ENCODE results near the gene CINP.
A peak's percentile ranks its signal among the peaks of the same experiment; 100 is the strongest.
"Not testable (repeated sequence)": the region's sequence is repeated elsewhere in the genome, so short reads cannot be mapped to it uniquely, and the experiment has no call there.

CINP gene

DNA sequence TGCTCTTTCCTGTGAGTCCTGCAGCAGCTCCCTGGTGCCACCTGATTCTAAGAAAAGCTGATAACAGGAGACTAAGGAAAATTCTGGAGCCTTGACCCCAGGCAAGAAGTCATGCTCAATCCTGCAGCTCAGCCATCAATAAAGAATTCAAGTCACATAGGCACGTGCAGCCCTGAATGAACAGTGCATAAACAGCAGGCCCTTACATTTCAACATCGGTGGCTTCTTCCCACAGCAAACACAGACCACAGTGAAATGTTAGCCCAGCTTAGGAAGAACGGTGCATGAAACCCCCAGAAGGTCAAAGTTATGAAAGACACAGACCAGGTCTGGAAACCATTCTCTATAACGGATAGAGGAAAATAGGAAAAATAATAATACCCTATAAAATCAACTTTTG lies 10.5 kb downstream of the CINP start:
- no peak for ATAC-seq

DNA sequence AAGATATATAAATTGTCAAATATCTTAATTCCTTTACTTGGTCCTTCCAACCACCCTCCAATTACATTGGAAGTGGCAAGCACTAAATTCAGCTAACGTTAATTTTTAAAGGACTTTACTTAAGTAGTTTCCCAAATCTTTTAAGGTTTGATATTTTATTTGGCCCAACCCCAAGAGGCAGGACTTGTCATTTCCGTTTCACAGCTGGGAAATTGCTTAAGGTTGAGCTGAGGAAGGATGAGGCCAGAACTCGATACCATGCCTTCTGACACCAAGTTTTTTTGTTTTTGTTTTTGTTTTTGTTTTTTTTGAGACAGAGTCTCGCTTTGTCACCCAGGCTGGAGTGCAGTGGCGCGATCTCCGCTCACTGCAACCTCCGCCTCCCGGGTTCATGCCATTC lies 11.1 kb downstream of the CINP start:
- not testable (repeated sequence) for ATAC-seq

DNA sequence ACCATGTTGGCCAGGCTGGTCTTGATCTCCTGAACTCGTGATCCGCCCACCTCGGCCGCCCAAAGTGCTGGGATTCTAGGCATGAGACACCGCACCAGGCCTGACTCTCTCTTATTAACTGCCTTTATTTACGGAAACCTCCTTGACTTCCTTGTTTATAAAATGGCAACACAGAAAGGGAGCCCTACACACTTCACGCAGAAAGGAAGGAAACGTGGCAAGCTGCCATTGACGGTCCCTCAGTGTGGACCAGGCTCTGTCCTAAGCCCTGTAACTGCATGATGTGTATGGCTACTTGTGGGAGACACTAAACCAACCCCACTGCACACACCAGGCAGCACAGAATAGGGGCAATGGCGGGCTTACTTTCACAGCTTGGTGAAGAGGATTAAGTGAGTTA lies 11.7 kb downstream of the CINP start:
- no peak for ATAC-seq

DNA sequence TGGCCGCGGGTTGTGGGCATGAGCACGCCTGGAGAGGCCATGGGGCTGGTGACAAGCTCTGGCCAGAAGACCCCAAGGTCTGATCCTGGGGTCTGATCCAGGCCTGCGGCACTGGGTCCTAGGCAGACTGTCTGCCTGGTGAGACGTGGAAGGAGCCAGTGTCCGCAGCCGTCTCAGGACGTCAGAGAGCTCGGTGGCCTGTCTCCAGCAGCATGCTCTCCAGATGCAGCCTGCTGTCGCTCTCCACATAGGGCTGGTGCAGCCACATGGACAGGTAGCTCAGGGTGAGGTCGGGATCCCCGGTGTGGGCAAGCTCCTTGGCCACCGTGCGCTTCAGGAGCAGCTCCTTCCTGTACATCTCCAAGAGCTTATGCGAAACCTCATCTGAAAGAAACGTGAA lies 14.3 kb downstream of the CINP start:
- ATAC-seq, result no peak

DNA sequence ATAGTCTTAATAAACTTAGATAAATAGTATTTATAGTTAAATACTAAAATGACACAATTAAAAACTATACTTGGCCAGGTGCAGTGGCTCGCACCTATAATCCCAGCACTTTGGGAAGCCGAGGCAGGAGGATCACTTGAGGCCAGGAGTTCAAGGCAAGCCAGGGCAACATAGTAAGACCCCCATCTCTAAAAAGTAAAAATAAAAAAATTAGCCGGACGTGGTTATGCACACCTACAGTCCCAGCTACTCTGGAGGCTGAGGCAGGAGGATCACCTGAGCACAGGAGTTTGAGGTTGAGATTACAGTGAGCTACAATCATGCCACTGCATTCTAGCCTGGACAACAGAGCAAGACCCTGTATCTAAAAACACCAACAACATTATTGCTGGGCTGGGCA lies 16.0 kb downstream of the CINP start:
- ATAC-seq, result no peak

DNA sequence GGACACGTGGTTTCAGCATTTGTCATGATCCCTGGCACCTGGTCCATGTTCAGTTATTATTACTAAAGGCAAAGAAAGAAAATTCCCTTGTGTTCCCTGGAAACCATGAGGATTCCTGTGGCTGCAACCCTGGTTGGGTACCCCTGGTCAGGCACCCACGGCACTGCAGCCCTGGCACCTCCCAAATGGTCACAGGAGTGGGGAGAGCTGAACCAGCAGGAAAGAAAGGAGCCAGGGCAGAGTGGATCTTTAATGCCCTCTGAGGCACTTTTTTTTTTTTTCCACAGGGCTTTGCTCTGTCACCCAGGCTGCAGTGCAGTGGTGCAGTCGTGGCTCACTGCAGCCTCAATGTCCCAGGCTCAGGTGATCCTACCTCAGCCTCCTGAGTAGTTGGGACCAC lies 17.5 kb downstream of the CINP start:
- ATAC-seq, result no peak

DNA sequence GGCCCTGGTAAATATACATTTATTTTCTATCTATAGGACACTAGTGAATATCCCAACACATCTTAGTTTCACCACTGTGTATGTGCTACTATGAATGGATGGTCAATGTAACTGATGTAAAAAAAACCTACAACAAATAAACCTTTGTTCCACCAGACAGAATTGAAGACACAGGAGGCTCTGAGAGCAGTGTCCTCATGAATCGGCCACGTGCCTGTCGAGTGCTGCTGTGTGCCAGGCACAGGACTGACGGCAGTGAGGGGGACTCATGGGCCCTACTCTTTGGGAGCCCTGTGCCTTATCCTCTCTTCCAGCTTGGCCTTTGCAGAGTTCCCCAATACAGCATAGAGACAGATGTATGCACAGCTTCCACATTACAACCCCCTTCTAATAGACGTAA lies 18.2 kb downstream of the CINP start:
- no peak for ATAC-seq

DNA sequence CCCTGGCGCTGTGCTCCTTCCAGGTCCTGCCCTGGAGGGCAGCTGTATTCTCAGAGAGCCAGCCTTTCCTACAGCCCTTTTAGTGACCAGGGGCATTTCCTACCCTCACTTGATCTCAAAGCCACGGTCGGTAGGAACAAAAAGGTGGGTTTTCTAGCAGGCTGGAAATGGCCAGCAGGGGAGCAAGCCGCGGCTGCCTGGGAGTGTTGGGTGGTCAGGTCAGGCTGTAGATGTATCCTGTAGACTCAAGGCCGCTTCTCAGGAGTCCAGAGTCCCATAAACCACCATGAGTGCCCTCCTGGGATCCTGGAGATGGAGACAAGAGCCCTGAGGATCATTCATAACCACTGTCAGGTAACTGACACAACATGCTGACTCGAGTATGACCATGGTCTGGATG lies 18.6 kb downstream of the CINP start:
- ATAC-seq, result no peak

DNA sequence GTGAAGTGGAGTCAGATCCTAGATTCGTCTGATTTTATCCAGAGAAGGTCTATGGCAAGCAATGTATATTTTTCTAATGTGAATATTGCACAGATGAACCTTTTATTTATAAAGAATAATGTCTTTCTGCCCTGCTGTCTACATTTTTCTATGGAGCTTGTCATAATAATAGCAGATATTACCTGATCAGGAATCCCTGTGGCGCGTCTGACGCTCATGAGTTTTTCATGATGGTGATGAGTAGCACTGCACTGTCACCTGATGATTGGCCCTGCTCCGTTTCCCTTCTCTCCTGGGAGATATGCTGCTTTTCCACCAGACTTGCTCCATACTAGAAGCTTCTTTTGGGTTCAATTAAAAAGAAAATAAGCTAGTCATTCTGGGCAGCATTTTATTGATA lies 20.5 kb downstream of the CINP start:
- ATAC-seq, result no peak

DNA sequence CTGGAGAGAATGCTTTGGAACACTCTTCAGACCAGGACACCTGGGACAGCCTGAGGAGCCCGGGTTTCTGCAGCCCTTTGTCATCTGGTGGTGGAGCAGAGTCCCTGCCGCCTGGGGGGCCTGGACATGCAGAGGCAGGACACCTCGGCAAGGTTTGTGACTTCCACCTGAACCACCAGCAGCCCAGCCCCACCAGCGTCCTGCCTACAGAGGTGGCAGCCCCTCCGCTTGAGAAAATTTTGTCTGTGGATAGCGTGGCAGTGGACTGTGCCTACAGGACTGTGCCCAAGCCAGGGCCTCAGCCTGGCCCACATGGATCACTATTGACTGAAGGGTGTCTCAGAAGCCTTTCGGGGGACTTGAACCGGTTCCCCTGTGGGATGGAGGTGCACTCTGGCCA lies 21.1 kb downstream of the CINP start:
- no peak for ATAC-seq

DNA sequence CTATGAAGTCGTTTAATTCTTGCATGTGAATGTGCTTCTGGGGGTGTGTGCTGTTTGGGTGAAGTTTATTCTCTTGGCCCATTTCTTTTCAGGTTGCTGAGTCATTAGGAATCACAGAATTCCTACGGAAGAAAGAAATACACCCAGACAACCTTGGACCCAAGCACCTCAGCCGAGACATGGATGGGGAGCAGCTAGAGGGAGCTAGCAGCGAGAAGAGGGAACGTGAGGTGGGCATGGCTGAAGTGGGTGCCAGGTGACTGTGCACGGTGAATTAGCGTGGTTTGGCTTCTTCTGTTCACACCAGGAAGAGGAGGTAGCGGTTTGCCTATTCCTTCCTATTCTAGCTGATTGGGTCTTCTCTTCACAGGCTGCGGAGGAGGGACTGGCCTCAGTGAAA lies 24.0 kb downstream of the CINP start:
- ATAC-seq, result no peak

DNA sequence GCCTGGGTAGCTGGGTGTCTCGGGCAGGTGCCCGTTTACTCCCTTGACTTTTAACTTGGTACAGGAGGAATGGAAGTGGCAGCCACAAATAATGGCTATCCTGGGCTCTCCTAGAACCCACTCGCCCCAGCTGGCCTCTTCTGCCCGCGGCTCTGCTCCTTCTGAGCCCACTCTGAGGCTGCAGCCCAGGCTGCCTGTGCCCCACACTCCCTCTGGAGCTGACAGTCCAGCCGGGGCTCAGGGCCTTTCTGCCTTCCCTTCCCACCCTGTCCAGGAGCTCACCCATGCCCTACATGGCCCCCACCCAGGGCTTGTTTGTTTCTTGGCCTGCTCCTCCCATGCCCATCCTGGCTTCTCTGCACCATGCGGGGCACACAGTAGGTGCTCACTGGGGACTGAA lies 27.5 kb downstream of the CINP start:
- ATAC-seq, result no peak

DNA sequence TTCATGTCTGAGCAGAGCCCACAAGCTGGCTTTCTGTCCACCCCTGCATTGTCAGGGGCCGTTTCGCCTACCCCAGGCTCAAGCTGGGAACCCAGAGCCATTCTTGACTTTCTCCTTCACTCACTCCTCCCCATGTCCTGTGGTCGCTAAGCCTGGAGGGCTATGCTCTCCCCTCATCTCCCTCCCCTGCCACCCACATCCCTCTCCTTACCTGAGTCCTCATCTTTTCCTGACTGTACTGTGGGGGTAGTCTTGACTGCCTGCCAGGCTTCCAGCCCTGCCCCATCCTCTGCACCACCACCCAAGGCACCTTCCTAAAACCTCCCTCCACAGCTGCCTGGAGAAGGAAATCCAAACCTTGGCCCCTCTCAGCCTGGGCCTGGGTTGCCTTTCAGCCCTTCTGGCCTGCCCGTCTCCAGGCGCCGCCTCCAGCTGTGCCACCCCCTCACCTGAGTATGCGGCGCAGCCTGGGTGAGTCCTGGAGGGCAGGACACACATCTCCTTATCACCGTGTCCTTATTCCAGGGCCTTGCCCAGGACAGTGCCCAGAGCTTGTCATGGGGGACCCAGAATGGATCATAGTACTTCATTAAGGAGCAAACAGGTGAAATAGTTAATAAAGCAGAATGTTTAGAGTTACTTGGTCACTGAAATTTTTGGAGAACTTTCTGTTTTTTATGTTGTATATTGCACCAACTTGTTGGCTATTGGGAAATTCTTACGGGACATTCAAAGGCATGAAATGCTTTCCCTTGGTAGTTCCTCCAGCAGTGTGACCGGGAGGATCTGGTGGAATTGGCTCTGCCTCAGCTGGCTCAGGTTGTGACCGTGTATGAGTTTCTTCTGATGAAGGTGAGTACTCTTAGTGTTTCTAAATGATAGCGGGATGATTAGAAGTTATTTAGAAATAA lies 28.6 kb downstream of the CINP start:
- ATAC-seq, result no peak

DNA sequence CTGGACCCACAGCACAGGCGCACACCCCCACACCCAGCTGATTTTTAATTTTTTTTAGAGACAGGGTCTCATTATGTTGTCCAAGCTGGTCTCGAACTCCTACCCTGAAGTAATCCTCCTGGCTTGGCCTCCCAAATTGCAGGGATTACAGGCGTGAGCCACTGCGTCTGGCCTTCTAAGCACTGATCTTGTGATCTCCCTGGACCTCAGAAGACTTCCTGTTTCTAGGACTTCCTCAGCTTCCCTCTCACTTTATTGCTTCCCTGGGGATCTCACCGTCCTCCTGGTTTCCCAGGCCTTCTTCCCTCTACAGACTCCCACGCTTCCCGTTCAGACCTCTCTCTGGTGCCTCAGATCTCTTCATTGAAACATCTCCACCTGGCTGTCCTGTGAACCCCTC lies 29.3 kb downstream of the CINP start:
- no peak for ATAC-seq

DNA sequence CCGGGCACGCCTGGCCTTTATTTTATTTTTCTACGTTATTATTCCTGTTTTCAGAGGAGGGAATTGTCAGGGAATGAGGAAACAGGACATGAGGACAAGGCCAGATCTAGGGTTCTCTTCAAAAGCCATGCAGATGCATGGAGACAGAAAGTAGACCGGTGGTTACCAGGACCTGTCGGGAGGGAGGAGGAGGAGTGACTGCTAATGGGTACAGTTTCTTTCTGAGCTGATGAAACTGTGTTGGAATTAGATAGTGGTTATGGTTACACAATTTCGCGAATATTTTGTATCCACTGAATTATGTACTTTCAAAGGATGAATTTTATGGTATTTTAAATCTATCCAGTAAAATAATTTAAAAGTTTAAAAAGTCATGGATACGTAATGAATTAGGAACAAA lies 31.9 kb downstream of the CINP start:
- ATAC-seq, result no peak

DNA sequence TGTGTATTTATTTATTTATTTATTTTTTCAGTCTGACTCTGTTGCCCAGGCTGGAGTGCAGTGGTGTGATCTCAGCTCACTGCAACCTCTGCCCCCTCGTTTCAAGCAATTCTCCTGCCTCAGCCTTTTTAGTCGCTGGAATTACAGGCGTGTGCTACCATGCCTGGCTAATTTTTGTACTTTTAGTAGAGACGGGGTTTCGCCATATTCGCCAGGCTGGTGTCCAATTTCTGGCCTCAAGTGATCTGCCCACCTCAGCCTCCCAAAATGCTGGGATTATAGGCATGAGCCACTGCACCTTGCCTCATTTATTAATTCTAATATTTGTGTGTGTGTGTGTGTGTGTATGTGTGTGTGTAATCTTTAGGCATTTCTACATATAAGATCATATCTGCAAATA lies 33.3 kb downstream of the CINP start:
- ATAC-seq, result not testable (repeated sequence)

DNA sequence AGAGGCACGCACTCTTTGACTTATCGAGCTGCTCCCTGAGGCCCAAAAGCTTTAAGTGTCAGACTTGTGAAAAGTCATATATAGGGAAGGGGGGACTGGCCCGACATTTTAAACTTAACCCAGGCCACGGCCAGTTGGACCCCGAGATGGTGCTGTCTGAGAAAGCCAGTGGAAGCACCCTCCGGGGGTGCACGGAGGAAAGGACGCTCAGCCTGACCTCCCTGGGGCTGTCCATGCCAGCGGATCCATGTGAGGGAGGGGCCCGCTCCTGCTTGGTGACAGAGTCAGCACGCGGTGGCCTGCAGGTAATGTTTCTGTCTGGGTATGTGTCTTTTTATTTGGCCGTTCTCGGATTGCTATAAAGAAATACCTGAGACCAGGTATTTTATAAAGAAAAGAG lies 36.1 kb downstream of the CINP start:
- ATAC-seq, result no peak

DNA sequence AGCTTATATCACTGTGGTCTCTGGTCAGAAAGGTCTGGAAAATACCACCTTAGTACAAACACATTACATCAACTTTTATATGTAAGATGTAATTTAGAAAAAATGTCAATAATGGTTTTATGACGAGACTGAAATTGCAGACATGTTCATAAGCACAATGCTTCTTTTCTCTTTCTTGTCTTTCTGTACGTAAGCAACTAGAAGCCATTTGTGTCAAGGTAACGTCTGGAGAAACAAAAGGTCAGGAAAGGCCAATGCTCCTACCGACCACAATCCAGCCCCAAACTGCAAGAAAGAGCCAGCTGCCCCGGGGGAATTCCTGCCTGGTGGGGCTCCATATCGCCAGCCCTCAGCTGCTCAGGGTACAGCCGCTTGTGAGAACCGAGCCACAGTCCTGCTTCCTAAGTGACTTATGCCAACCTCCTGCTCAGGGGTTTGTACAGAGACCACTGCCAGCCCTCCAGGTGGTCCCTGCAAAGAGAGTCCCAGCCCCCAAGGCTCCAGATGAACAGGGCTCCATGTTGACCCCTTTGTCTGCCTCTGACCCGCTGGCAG lies 36.8 kb downstream of the CINP start:
- ATAC-seq, result no peak

DNA sequence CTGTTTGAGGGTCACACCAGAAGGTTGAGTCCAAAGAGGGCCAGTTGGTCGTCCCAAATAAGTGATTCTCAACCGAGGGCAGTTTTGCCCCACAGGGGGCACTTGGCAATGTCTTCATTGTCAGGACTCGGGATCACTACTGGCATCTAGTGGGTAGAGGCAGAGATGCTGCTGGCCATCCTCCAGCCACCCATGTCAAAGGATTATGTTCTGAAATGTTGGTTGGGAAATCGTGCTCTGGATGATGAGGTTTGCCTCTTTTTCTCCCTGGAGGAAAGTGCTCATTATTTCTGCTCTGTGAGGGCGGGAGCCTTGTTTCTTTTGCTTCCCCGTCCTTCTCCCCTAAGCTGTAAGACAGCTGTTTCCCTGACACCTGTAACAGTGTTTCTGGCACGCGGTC lies 39.6 kb downstream of the CINP start:
- ATAC-seq, result no peak

DNA sequence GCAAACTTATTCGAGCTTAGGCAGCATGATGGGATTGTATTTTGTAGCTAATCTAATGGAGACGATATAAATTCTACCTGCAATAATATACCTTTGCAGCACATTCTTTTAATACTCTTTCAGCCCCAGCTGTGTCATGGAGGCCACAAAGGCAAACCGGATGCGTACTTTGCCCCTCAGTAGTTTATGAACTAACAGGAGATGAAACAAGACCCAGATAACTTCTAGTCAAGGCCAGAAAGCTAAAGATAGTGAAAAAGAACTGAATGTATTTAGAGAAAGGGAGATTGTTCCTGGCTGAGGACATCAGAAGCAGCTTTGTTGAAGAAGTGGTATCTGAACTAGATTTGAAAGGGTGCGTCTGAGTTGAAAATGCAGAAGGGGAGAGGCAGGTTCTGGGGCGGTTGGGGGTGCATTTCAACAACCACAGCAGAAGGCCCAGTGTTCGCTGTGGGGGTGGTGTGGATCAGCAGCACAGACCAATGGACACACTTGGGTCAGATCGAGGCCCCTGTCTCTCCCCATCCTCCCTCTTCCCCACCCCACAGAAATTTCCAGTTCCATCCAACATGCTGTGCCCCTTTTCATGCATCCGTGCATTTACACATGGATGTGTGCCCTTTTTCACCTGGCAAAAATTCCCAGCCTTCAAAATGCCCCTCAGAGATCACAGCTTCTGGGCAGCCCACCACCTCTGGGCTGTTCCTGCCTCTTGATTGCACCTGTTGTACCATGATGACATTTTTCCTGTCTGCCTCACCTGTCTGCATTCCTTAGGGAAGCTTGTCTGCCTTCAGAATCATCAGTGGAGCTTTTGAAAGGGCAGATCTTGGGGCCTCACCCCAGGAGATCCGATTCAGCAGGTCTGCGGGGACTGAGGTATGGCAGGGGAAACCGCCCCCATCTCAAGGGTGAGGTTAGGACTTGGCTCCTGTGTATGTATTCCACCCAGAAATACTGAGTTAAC lies 41.0 kb downstream of the CINP start:
- ATAC-seq, result no peak

DNA sequence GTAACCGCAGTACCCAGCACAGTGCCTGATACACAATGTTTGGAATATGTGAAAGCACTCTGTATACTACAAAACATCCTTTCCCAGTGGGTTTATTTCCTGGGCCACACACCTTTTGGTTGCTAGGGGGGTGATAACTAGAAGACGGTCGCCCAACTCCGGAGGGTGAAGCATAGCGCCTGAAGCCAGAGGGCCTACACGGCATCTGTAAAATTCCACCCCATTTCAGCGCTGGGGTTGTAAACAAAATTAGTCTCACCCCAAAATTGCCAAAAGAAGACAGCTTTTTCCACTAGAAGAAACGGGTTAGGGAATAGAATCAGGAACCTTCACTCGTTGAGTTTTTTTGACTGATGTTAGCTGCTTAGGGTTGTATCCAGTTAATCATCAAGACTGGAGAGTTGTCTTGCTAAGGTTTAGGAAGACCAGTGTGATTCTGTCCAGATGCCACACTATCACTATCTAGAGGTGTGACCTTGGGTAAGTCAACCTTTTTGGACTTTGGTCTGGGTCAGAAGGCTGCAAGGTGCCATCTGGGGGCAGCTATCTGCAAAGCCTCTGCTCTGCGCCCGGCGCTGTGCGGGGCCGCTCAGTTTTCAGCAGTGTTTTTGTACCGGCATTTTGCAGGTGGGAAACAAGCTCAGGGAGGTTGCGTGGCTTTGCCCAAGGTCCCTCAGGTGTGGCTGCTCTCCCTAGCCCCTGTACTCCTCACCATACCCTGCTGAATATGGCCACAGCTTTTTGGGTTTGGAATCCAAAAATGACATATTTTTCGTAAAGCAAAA lies 41.8 kb downstream of the CINP start:
- ATAC-seq, result no peak

DNA sequence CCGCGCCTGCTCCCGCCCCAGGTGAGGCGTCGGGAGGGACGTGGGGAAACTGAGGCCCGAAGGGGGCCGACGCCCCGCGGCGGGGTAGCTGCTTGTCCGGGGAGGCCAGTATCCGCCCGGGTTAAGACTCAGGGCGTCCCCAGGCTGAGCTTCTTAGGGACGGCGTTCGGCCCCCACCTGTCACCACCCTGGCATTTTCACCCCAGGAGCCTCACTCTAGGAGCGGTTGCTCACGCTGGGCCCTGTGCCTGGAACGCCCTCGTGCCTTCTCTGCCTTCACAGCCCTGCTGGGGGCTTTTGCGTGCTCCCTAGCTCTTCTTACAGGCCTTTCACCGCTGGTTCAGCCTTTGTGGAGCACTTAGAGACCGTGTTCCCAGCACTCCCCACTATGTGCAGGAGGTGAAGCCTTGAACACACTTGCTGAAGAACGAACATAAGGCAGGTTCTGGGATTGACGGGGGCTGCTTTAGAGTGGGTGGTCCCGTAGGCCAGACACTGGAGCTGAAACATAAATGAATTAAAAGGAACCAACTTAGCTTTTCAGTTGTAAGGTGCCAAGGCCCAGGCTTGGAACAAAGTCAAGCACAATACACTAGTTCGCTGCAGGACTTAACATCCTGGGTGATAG lies 42.5 kb downstream of the CINP start:
- ATAC-seq, result peak; percentile 24 to 38
